C4-2B (cell line): ENCODE results near the gene ANKS1B.

Experiments used
- H3K27ac ChIP-seq: fragments of 450-650 bp; 2 replicates; pipeline ENCODE4 v1.5.1; 2017
- CTCF ChIP-seq: fragments of 450-650 bp; conservative IDR thresholded peaks from 2 replicates; pipeline ENCODE4 v1.5.1; 2017; ENCODE audit warnings: mild to moderate bottlenecking
- ZFX ChIP-seq: fragments of 450-650 bp; IDR thresholded peaks from 2 replicates; pipeline ENCODE4 v1.6.1; 2017

The ANKS1B gene

GRCh38 chr12:98788396-98788795, 1196.3 kb downstream of the ANKS1B start:
- TF ChIP-seq ZFX: no peak
- no peak for TF ChIP-seq CTCF
- no peak overlapping the region for H3K27ac ChIP-seq

GRCh38 chr12:98786653-98787052, 1198.1 kb downstream of the ANKS1B start:
- TF ChIP-seq CTCF (no peak), ZFX (no peak)
- no peak overlapping the region for H3K27ac ChIP-seq

- TF ChIP-seq CTCF (no peak), ZFX (no peak)
- no peak overlapping the region for H3K27ac ChIP-seq
Measured at GRCh38 chr12:98783420-98783819, 1201.3 kb downstream of the ANKS1B start.

- no peak overlapping the region for H3K27ac ChIP-seq
- TF ChIP-seq ZFX (no peak), CTCF (no peak)
Measured at GRCh38 chr12:98780261-98780660, 1204.5 kb downstream of the ANKS1B start.

- TF ChIP-seq CTCF (no peak), ZFX (no peak)
- H3K27ac ChIP-seq: no peak overlapping the region
Measured at GRCh38 chr12:98772818-98773217, 1211.9 kb downstream of the ANKS1B start.

GRCh38 chr12:98771811-98772752, 1212.7 kb downstream of the ANKS1B start:
- TF ChIP-seq CTCF (no peak), ZFX (no peak)
- no peak overlapping the region for H3K27ac ChIP-seq

- TF ChIP-seq CTCF: no peak
- TF ChIP-seq ZFX: no peak
- no peak overlapping the region for H3K27ac ChIP-seq
Measured at GRCh38 chr12:98770230-98770629, 1214.5 kb downstream of the ANKS1B start.
